Pericardium fibroblast (primary cell): ENCODE data around the gene BCAM. TPM values are rescaled to one million over a fixed set of nuclear protein-coding genes. Genes with fewer than 3 reads are reported as not detected.

Experiments used
- total RNA-seq: library from RNA; depleted of rRNA; stranded (reverse); fragments of >200 nt; gene quantifications from 2 replicates; pipeline ENCODE4 v1.2.3, GENCODE V29; 2015

BCAM gene
- 20.6 and 29.3 TPM in 2 replicates for total RNA-seq

DNA sequence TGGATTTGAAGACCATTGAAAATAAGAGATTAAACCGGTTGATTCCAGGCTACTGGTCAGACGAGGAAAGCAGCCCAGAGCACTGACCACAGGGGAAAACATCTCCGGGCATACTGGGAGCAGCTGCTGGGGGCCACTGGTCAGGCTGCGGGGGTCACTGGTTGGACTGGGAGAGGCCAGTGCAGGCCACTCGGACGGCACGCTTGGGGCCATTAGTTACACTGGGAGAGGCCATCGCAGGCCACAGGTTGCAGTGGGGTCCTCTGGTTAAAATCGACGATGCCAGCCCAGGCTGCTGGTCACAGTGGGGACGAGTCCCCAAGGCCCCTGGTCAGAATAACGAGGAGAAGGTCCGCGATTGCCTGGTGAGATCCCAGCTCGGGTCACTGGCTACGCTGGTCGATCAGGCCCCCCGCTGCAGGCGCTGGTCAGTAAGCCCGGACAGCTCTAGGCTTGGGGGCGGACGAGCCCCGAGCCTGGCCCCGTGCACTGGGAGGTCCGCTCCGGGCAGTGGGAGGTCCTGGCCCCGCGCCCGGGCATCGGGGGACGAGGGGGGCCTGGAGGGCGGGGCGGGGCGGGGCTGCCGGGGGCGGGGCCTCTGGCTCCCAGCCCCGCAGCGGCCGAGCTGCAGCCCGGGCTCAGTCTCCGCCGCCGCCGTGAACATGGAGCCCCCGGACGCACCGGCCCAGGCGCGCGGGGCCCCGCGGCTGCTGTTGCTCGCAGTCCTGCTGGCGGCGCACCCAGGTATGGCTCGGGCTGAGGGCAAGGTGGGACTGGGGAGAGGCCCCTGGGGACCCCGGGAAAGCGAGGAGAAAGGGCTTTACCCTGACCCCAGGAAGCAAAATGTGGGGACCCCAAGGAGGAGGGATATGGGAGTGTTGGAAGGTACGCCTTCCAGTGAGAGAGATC lies at the start of gene BCAM:
TSS of gene BCAM (plus strand) at position 641 of the 909 bp plus-strand sequence. CDS start at position 663, 22 bp downstream.

DNA sequence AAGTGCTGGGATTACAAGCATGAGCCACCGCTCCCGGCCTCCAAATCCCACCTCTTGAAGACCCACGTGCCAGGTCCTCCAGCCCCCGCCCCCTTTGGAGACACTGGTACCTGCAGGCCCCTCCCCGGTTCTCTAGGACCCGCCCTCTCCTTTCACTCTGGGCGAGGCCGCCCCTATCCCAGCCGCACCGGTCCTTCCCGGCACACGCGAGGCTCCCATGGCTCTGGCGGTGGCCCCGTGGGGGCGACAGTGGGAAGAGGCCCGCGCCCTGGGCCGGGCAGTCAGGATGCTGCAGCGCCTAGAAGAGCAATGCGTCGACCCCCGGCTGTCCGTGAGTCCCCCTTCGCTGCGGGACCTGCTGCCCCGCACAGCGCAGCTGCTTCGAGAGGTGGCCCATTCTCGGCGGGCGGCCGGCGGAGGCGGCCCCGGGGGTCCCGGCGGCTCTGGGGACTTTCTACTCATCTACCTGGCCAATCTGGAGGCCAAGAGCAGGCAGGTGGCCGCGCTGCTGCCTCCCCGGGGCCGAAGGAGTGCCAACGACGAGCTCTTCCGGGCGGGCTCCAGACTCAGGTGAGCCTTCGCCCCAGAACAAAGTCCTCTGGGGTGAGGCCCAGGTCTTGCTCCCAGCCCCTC lies 31.1 kb upstream of the BCAM start, which contains the start of gene CBLC:
TSS of gene CBLC (plus strand) at position 176 of the 633 bp plus-strand sequence. CDS start at position 218, 42 bp downstream.

GRCh38 chr19:44845612-44846454 lies 36.9 kb downstream of the BCAM start, which contains the start of gene NECTIN2:
TSS of gene NECTIN2 (plus strand) at chr19:44846297. CDS start at chr19:44846526, 229 bp downstream.

Other genes starting within 250 kb of the BCAM start
- not detected in 2 replicates for gene IGSF23, start 195.5 kb upstream of the BCAM start, total RNA-seq
- gene PVR, start 165.2 kb upstream of the BCAM start, total RNA-seq: 16.8 and 42.7 TPM in 2 replicates
- gene CEACAM19, start 137.6 kb upstream of the BCAM start, total RNA-seq: 1.3 and 1.4 TPM in 2 replicates
- not detected in 2 replicates for gene CEACAM16, start 110.0 kb upstream of the BCAM start, total RNA-seq
- 21.8 and 31.9 TPM in 2 replicates for gene BCL3, start 60.4 kb upstream of the BCAM start, total RNA-seq
- gene CBLC, start 31.2 kb upstream of the BCAM start, total RNA-seq: not detected in 2 replicates
- gene NECTIN2, start 37.2 kb downstream of the BCAM start, total RNA-seq: 76.9 and 163 TPM in 2 replicates
- 47.9 and 51.1 TPM in 2 replicates for gene TOMM40, start 82.2 kb downstream of the BCAM start, total RNA-seq
- gene APOE, start 96.7 kb downstream of the BCAM start, total RNA-seq: 813 and 5,080 TPM in 2 replicates
- 14.1 and 28.8 TPM in 2 replicates for gene APOC1, start 105.5 kb downstream of the BCAM start, total RNA-seq
- gene APOC4, start 133.1 kb downstream of the BCAM start, total RNA-seq: not detected in 2 replicates
- not detected in 2 replicates for gene APOC2, start 136.9 kb downstream of the BCAM start, total RNA-seq
- 57.9 and 59.5 TPM in 2 replicates for gene CLPTM1, start 146.3 kb downstream of the BCAM start, total RNA-seq
- gene RELB, start 192.4 kb downstream of the BCAM start, total RNA-seq: 8.0 and 12.3 TPM in 2 replicates
- 38.4 and 39.7 TPM in 2 replicates for gene CLASRP, start 229.9 kb downstream of the BCAM start, total RNA-seq